D721Med (cell line): ENCODE data around the gene TRIM9.

Source experiments
- DNase-seq: peaks from one replicate; pipeline ENCODE4 v3.0.0; 2011; ENCODE audit warnings: low spot score; ENCODE audit not compliant: insufficient read length
- FAIRE-seq: peaks from 2 replicates; lab custom pipeline; 2011; peaks lifted over from hg19 to GRCh38; lab: Jason Lieb, UNC
- CTCF ChIP-seq: IDR thresholded peaks from 2 replicates; pipeline ENCODE4 v1.5.1; 2012; ENCODE audit warnings: mild to moderate bottlenecking, control low read depth; ENCODE audit not compliant: insufficient read depth; ENCODE audit errors: missing control alignments

The TRIM9 gene

GRCh38 chr14:51109651-51110050 is 14.7 kb upstream of the TRIM9 start:
- DNase-seq (no peak), FAIRE-seq (no peak)
- no peak for TF ChIP-seq CTCF

GRCh38 chr14:51107801-51108200 is 12.9 kb upstream of the TRIM9 start:
- FAIRE-seq (no peak), DNase-seq (no peak)
- TF ChIP-seq CTCF, result no peak

- FAIRE-seq, result no peak
- no peak for TF ChIP-seq CTCF
- no peak for DNase-seq
These were observed 9.6 kb upstream of the TRIM9 start for GRCh38 chr14:51104467-51104866.

- FAIRE-seq (peak; percentile 68), DNase-seq (no peak)
- no peak for TF ChIP-seq CTCF
These were observed 2.4 kb upstream of the TRIM9 start for GRCh38 chr14:51097287-51097686.

GRCh38 chr14:51096870-51097269 is 2.0 kb upstream of the TRIM9 start:
- TF ChIP-seq CTCF, result no peak
- DNase-seq, result no peak
- FAIRE-seq, result no peak

- FAIRE-seq, result peak; percentile 77
- no peak for DNase-seq
- TF ChIP-seq CTCF, result no peak
These were observed 1.2 kb upstream of the TRIM9 start for GRCh38 chr14:51095854-51096823.

GRCh38 chr14:51094282-51094821 is 553 bp downstream of the TRIM9 start:
- no peak for DNase-seq

More at GRCh38 chr14:51094282-51094821, 553 bp downstream of the TRIM9 start:
- no peak for TF ChIP-seq CTCF
- FAIRE-seq, result no peak
